HL-60 (cell line): ENCODE measurements around the gene KCNH2.
A peak's percentile ranks its signal among the peaks of the same experiment; 100 is the strongest.

Experiments used
- DNase-seq, 2 experiments: peaks; one replicate each; pipeline ENCODE4 v3.0.0-alpha.2; 2010 to 2020; ENCODE audit warnings: low read depth in 1 of 2, low spot score in 1 of 2
- H3K27ac ChIP-seq: fragments of 250-450 bp; sonication (Bioruptor Pico); replicated peaks from 2 replicates; pipeline ENCODE4 v1.5.1; 2020; ENCODE audit warnings: mild to moderate bottlenecking, moderate library complexity
- H3K27me3 ChIP-seq: fragments of 250-450 bp; sonication (Bioruptor Pico); 2 replicates; pipeline ENCODE4 v1.5.1; 2021; ENCODE audit warnings: mild to moderate bottlenecking, moderate library complexity; ENCODE audit not compliant: insufficient read depth, poor library complexity, severe bottlenecking
- H3K4me3 ChIP-seq: replicated peaks from 2 replicates; pipeline ENCODE4 v1.5.1; 2011; ENCODE audit warnings: mild to moderate bottlenecking, control low read depth, low read length; ENCODE audit not compliant: insufficient read depth
- CTCF ChIP-seq: IDR thresholded peaks from one replicate; pipeline ENCODE4 v1.5.1; 2011; ENCODE audit warnings: low read length, control low read depth, inconsistent platforms; ENCODE audit not compliant: insufficient read depth
- GABPA ChIP-seq: IDR thresholded peaks from 2 replicates; pipeline ENCODE4 v1.6.1; 2012; ENCODE audit warnings: low read depth
- POLR2AphosphoS5 ChIP-seq: IDR thresholded peaks from 2 replicates; pipeline ENCODE4 v1.6.1; 2012; ENCODE audit warnings: low read depth
- REST ChIP-seq: IDR thresholded peaks from 2 replicates; pipeline ENCODE4 v1.6.1; 2012; ENCODE audit warnings: low read depth; ENCODE audit not compliant: insufficient replicate concordance
- SPI1 ChIP-seq: IDR thresholded peaks from 2 replicates; pipeline ENCODE4 v1.6.1; 2012; ENCODE audit warnings: low read depth, mild to moderate bottlenecking, borderline replicate concordance

KCNH2 gene

GRCh38 chr7:151018421-151019129 is 40.5 kb upstream of the KCNH2 start:
- Histone ChIP-seq H3K27me3 (peaks cover 18% of the 10 kb centered on the region), H3K4me3 (no peak overlapping the region; the same call in 1 of the 2 replicates), H3K27ac (no peak overlapping the region)
- no peak for DNase-seq
- no peak for TF ChIP-seq CTCF

- H3K27me3 ChIP-seq, result peaks cover 18% of the 10 kb centered on the region
- H3K4me3 ChIP-seq, result no peak overlapping the region; the same call in 1 of the 2 replicates
- DNase-seq, result peak; percentile 58 to 69
- TF ChIP-seq SPI1 (no peak), CTCF (peak; percentile 39)
- H3K27ac ChIP-seq, result no peak overlapping the region
These were observed 39.9 kb upstream of the KCNH2 start for GRCh38 chr7:151017953-151018420.

GRCh38 chr7:151017370-151017952 is 39.3 kb upstream of the KCNH2 start:
- no peak for DNase-seq
- Histone ChIP-seq H3K27ac (no peak overlapping the region), H3K4me3 (no peak overlapping the region), H3K27me3 (peaks cover 22% of the 10 kb centered on the region)
- no peak for TF ChIP-seq GABPA
- TF ChIP-seq CTCF, result no peak
- TF ChIP-seq REST, result no peak
- no peak for TF ChIP-seq POLR2AphosphoS5
- TF ChIP-seq SPI1, result no peak

GRCh38 chr7:151016942-151017341 is 38.8 kb upstream of the KCNH2 start:
- H3K4me3 ChIP-seq, result no peak overlapping the region
- TF ChIP-seq REST (no peak), GABPA (no peak), POLR2AphosphoS5 (no peak), SPI1 (no peak), CTCF (no peak)
- DNase-seq, result no peak
- H3K27me3 ChIP-seq, result peaks cover 24% of the 10 kb centered on the region
- no peak overlapping the region for H3K27ac ChIP-seq
